Measurements from ENCODE around the gene NPPC.

- TF ChIP-seq EZH2phosphoT487 (IDR thresholded peaks at IDR 0.05; ENCODE audit: insufficient read depth, low read depth) (no peak), EZH2 (IDR thresholded peaks at IDR 0.05; ENCODE audit: insufficient read depth, poor library complexity, severe bottlenecking) (no peak)
These were observed 3.9 kb upstream of the NPPC start for GRCh38 chr2:231929961-231930592.

Measured in GM23248 (cell line).